ENCODE measurements around the gene GDF11. TPM values are rescaled to one million over a fixed set of nuclear protein-coding genes. Genes with fewer than 3 reads are reported as not detected.

Gene GDF11
- total RNA-seq, 1 experiment from 2014 or later: 31.8 TPM

- Histone ChIP-seq H3K14ac (ENCODE audit: insufficient read depth, low read length) (no peak overlapping the region), H3K9ac (ENCODE audit: extremely low read depth, insufficient read length, low read length) (no peak overlapping the region), H4K91ac (ENCODE audit: insufficient read length, low read depth, low read length) (no peak overlapping the region), H3K4ac (ENCODE audit: low read depth, low read length) (no peak overlapping the region), H2AK5ac (ENCODE audit: insufficient read length, low read length) (no peak overlapping the region), H3K18ac (ENCODE audit: insufficient read length, low read depth, low read length) (no peak overlapping the region), H3T11ph (ENCODE audit: low read length) (no peak overlapping the region), H3K23me2 (ENCODE audit: insufficient read length, low read depth, low read length, poor library complexity, severe bottlenecking) (no peaks in the 10 kb centered on the region), H4K8ac (replicated peaks; ENCODE audit: insufficient read length, low read depth, low read length) (no peak overlapping the region), H2BK12ac (ENCODE audit: insufficient read length, low read depth, low read length) (no peak overlapping the region), H3K4me2 (ENCODE audit: insufficient read depth, insufficient read length, low read length) (no peak overlapping the region), H2BK120ac (ENCODE audit: low read depth, low read length, poor library complexity, severe bottlenecking) (no peak overlapping the region), H3K9me3 (ENCODE audit: control insufficient read depth, low read depth, low read length) (no peaks in the 10 kb centered on the region), H3K79me2 (ENCODE audit: insufficient read depth, low read length) (no peaks in the 10 kb centered on the region), H2BK15ac (ENCODE audit: low read depth, low read length) (no peak overlapping the region), H4K20me1 (ENCODE audit: control insufficient read depth, insufficient read depth, insufficient read length) (peaks cover 4% of the 10 kb centered on the region), H2AFZ (ENCODE audit: low read length) (no peak overlapping the region), H2BK20ac (ENCODE audit: low read depth, low read length, poor library complexity, severe bottlenecking) (no peak overlapping the region), H3K23ac (ENCODE audit: insufficient read length, low read depth, low read length) (no peak overlapping the region), H3K27me3 (ENCODE audit: insufficient read depth, low read length) (no peaks in the 10 kb centered on the region; the same call in 1 of the 2 replicates), H3K27ac (ENCODE audit: insufficient read length, low read depth, low read length) (no peak overlapping the region), H3K4me1 (ENCODE audit: insufficient read depth, low read length) (no peaks in the 10 kb centered on the region), H3K79me1 (ENCODE audit: insufficient read depth, low read depth, low read length, poor library complexity, severe bottlenecking) (peaks cover 5% of the 10 kb centered on the region), H4K5ac (ENCODE audit: insufficient read length, low read depth, low read length) (no peak overlapping the region), H3K56ac (ENCODE audit: insufficient read length, low read depth, low read length) (no peak overlapping the region), H2BK5ac (ENCODE audit: insufficient read length, low read length) (no peak overlapping the region)
- no CpG with 5 or more reads among the region's 21 CpGs for WGBS (ENCODE audit: extremely low coverage, insufficient read length, low lambda C conversion rate)
- Mint-ChIP-seq H3K27me3 (ENCODE audit: low read depth) (no peaks in the 10 kb centered on the region), H3K36me3 (ENCODE audit: insufficient read depth in 1 of 3, low read depth in 3 of 3) (peaks cover 10 to 35% (median 28%) of the 10 kb centered on the region in 3 experiments), H3K4me1 (peaks cover 6 to 10% of the 10 kb centered on the region in 2 experiments), H3K4me3 (no peak overlapping the region), H3K9me3 (no peaks in the 10 kb centered on the region), H3K27ac (no peak overlapping the region; a peak in 1 of 7 replicates)
- no peak for TF ChIP-seq CTCF (conservative IDR thresholded peaks at IDR 0.05)
- no peak for DNase-seq
These were observed 42.5 kb upstream of the GDF11 start for GRCh38 chr12:55700255-55701018.
